ENCODE measurements around the gene DLGAP4.

Gene DLGAP4

GRCh38 chr20:36454332-36454697 is 148.2 kb downstream of the DLGAP4 start:
- DNase-seq (ENCODE audit: low read depth): no peak
- TF ChIP-seq, protein P1, sequence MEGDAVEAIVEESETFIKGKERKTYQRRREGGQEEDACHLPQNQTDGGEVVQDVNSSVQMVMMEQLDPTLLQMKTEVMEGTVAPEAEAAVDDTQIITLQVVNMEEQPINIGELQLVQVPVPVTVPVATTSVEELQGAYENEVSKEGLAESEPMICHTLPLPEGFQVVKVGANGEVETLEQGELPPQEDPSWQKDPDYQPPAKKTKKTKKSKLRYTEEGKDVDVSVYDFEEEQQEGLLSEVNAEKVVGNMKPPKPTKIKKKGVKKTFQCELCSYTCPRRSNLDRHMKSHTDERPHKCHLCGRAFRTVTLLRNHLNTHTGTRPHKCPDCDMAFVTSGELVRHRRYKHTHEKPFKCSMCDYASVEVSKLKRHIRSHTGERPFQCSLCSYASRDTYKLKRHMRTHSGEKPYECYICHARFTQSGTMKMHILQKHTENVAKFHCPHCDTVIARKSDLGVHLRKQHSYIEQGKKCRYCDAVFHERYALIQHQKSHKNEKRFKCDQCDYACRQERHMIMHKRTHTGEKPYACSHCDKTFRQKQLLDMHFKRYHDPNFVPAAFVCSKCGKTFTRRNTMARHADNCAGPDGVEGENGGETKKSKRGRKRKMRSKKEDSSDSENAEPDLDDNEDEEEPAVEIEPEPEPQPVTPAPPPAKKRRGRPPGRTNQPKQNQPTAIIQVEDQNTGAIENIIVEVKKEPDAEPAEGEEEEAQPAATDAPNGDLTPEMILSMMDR (IDR thresholded peaks at IDR 0.05; ENCODE audit: control insufficient read depth, extremely low read depth, insufficient read depth): no peak
- H3K4me3 ChIP-seq (ENCODE audit: low read depth, low read length): no peak overlapping the region

DNA sequence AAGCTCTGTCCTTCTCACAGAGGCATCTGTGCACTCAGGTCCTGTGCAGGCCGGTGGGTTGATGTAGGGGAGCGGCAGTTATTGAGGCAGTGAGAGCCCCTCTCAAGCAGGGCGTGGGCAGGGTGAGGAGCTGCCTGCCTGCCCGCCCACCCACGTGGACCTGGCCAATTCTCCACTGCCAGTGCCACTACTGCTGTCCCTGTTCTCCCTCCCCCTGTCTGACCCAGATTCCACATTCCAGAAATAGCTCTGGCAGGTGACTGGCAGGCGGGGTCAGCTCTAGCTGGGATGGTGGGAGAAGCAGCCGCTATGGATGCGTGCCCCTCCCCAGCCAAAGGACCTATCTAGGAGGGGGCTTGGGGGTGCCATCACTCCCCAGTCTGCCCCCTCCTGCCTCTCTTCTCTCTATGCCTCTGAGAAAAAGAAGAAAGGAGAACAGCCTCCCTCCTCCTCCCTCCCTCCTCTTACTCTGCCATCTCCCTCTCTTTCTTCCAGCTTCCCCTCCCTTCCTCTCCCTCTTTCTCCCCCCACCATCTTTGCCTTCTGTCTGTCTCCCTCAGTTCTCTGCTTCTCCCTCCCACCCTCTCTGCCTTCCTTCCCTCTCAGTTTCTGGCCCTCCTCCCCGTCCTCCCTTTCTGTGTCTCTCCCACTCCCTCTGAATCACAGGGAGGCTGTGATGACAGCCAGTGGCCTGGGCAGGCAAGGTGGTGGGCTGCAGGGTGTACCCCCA is 148.7 kb downstream of the DLGAP4 start:
- H3K4me3 ChIP-seq (ENCODE audit: low read depth, low read length): no peak overlapping the region
- DNase-seq (ENCODE audit: low read depth): no peak
- TF ChIP-seq, protein P1 (IDR thresholded peaks at IDR 0.05; ENCODE audit: control insufficient read depth, extremely low read depth, insufficient read depth): no peak

GRCh38 chr20:36455972-36456625 is 150.0 kb downstream of the DLGAP4 start:
- no peak for DNase-seq (ENCODE audit: low read depth)
- TF ChIP-seq, protein P1 (IDR thresholded peaks at IDR 0.05; ENCODE audit: control insufficient read depth, extremely low read depth, insufficient read depth): no peak
- H3K4me3 ChIP-seq (ENCODE audit: low read depth, low read length): no peak overlapping the region

- peak overlapping the region; percentile 96 for H3K4me3 ChIP-seq (ENCODE audit: low read depth, low read length)
- TF ChIP-seq, protein P1 (IDR thresholded peaks at IDR 0.05; ENCODE audit: control insufficient read depth, extremely low read depth, insufficient read depth): no peak
- peak; percentile 54 for DNase-seq (ENCODE audit: low read depth)
Observed at GRCh38 chr20:36460648-36461599, 154.8 kb downstream of the DLGAP4 start.

GRCh38 chr20:36461600-36462439 is 155.7 kb downstream of the DLGAP4 start:
- H3K4me3 ChIP-seq (ENCODE audit: low read depth, low read length): peak overlapping the region; percentile 96
- TF ChIP-seq, protein P1 (IDR thresholded peaks at IDR 0.05; ENCODE audit: control insufficient read depth, extremely low read depth, insufficient read depth): no peak
- DNase-seq (ENCODE audit: low read depth): no peak
